Myocyte (in vitro differentiated cells): ENCODE results near the gene TADA1. TPM values are rescaled to one million over a fixed set of nuclear protein-coding genes. Genes with fewer than 3 reads are reported as not detected.

Experiments
- total RNA-seq: library from RNA; depleted of rRNA; stranded (reverse); fragments of >200 nt; gene quantifications from 2 replicates; pipeline ENCODE4 v1.2.3, GENCODE V29; 2014

Gene TADA1
- total RNA-seq, 1 donor from 2014 or later = 9.3 TPM

Other genes starting within 250 kb of the TADA1 start
- 16.3 and 17.6 TPM in 2 replicates for gene POGK, start 36.8 kb downstream of the TADA1 start, total RNA-seq
- gene ILDR2, start 99.3 kb upstream of the TADA1 start, total RNA-seq = 0.13 and 0.21 TPM in 2 replicates
- gene MAEL, start 113.0 kb upstream of the TADA1 start, total RNA-seq = not detected in 2 replicates
- not detected in 2 replicates for gene GPA33, start 214.1 kb upstream of the TADA1 start, total RNA-seq
- gene STYXL2, start 217.8 kb upstream of the TADA1 start, total RNA-seq = 40.1 and 46.6 TPM in 2 replicates